GM13977 (cell line): ENCODE results near the gene ORAI3.

Source experiments
- DNase-seq: peaks from one replicate; pipeline ENCODE4 v3.0.0; 2012; ENCODE audit warnings: low spot score
- CTCF ChIP-seq: IDR thresholded peaks from 2 replicates; pipeline ENCODE4 v1.5.1; 2012; ENCODE audit warnings: mild to moderate bottlenecking, control low read depth; ENCODE audit not compliant: insufficient read depth; ENCODE audit errors: extremely low read depth, missing control alignments
- in situ Hi-C: fragments of 300-500 bp; cut with MboI; formaldehyde crosslinking; loops from one replicate; pipeline ENCODE4 v1.12.0; 2022; ENCODE audit warnings: low sequenced_read_pairs, low pct_unique_long_range_greater_than_20kb, mixed read lengths, inconsistent platforms; ENCODE audit not compliant: unreplicated experiment

ORAI3 gene

GRCh38 chr16:30992931-30993816 is 44.3 kb downstream of the ORAI3 start:
- TF ChIP-seq CTCF: no peak
- in situ Hi-C loops: no loop called here
- no peak for DNase-seq

GRCh38 chr16:30995927-30996323 is 47.1 kb downstream of the ORAI3 start:
- TF ChIP-seq CTCF: no peak
- in situ Hi-C loops: no loop called here
- DNase-seq: no peak

- no peak for DNase-seq
- in situ Hi-C loops: no loop called here
- TF ChIP-seq CTCF: no peak
Observed at GRCh38 chr16:30996324-30996984, 47.6 kb downstream of the ORAI3 start.

GRCh38 chr16:30996985-30997724 is 48.3 kb downstream of the ORAI3 start:
- in situ Hi-C loops: no loop called here
- TF ChIP-seq CTCF: no peak
- DNase-seq: peak; percentile 99

- in situ Hi-C loops: no loop called here
- TF ChIP-seq CTCF: no peak
Observed at GRCh38 chr16:30997725-30998711, 49.1 kb downstream of the ORAI3 start.

More at GRCh38 chr16:30997725-30998711, 49.1 kb downstream of the ORAI3 start:
- no peak for DNase-seq
